ENCODE results near the gene GPX7.

- TF ChIP-seq EP300 (IDR thresholded peaks at IDR 0.05) (no peak), POLR2A (IDR thresholded peaks at IDR 0.05) (no peak)
Observed at GRCh38 chr1:52574594-52574993, 27.6 kb upstream of the GPX7 start.
